ENCODE data around the gene PEDS1.
"Not testable (repeated sequence)": the region's sequence is repeated elsewhere in the genome, so short reads cannot be mapped to it uniquely, and the experiment has no call there.

PEDS1 gene

GRCh38 chr20:50153500-50154377 is at the start of gene PEDS1:
Gene PEDS1, minus strand, starts transcription at chr20:50153723. Its CDS starts 86 bp downstream, at chr20:50153637.
- no peak for FAIRE-seq
- DNase-seq (ENCODE audit: insufficient read length, low spot score), result peak; percentile 99

DNA sequence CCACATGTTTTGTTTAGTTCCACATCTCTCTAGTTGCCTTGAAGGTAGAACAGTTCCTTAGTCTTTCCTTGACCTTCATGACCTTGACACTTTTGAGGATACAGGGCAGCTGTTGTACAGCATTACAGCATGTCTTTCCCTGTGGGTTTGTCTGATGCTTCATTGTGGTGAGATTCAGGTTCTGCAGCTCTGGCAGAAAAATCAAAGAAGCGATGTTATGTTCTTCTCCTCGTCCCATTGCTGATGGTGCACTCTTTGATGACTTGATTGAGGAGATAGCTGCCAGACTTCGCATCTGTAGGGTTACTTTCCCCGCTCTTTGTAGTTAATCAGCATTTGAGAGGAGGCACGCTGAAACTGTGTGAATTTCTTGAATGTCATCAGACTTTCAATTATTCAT is 49.2 kb upstream of the PEDS1 start:
- DNase-seq (ENCODE audit: insufficient read length, low spot score) (no peak), FAIRE-seq (no peak)

GRCh38 chr20:50201710-50202109 is 48.2 kb upstream of the PEDS1 start:
- not testable (repeated sequence) for FAIRE-seq; DNase-seq (ENCODE audit: insufficient read length, low spot score)

DNA sequence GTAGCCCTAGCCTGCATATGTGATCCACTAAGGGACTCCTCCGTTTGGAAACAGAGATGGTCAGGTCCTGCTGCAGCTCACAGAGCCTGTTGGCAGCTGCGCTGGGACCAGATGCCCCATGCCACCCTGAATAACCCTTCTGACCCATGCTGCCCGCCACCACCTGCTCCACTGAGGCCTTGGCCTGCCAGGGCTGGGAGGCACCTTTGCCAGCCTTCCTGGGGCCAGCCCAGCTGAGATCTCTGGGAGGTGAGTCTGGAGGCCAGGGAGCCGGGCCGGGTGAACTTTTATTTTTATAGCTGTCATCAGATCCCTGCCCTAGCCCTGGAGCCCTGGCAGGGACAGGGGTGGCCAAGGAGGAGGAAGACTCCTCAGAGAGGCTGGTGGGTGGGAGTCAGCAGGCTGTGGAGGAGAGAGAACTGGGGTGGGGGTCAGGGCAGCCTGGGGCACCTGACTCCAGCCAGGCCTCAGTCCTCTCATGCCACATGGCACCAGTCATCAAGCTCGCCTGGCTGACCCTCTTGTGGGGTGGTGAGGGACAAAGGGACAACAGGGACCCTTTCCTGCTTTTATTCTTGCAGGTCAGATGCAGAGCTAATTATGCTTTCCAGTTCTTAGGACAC is 47.1 kb upstream of the PEDS1 start:
- DNase-seq (ENCODE audit: insufficient read length, low spot score), result no peak
- no peak for FAIRE-seq

GRCh38 chr20:50199703-50200102 is 46.2 kb upstream of the PEDS1 start:
- DNase-seq (ENCODE audit: insufficient read length, low spot score) (no peak), FAIRE-seq (no peak)

GRCh38 chr20:50198716-50199115 is 45.2 kb upstream of the PEDS1 start:
- no peak for DNase-seq (ENCODE audit: insufficient read length, low spot score)
- FAIRE-seq, result no peak

- FAIRE-seq (no peak), DNase-seq (ENCODE audit: insufficient read length, low spot score) (no peak)
Measured at GRCh38 chr20:50198180-50198666, 44.7 kb upstream of the PEDS1 start.

DNA sequence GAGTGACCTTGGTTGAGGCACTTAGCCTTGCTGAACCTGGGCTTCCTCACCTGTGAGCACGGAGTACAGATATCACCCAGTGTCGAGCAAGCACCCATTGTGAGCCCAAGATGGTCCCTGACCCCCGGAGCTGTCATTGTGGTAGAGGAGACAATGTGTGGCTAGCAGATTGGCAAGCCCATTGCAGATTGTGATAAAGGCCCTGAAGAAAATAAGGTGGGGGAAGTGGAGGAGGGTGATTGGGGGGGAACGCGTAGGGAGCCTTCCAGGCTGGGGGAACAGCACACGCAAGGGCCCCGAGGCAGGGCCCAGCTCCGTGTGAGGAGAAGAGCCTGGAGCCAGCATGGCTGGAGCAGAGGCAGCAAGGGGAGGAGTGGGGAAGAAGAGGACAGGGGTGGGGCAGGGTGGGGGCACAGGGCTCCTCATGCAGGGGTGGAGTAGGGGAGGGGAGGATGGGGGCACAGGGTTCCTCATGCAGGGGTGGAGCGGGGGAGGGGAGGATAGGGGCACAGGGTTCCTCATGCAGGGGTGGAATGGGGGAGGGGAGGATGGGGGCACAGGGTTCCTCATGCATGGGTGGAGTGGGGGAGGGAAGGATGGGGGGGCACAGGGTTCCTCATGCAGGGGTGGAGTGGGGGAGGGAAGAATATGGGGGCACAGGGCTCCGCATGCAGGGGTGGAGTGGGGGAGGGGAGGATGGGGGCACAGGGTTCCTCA is 44.1 kb upstream of the PEDS1 start:
- FAIRE-seq (no peak), DNase-seq (ENCODE audit: insufficient read length, low spot score) (no peak)

GRCh38 chr20:50196896-50197295 is 43.4 kb upstream of the PEDS1 start:
- FAIRE-seq, result no peak

GRCh38 chr20:50196248-50196647 is 42.7 kb upstream of the PEDS1 start:
- DNase-seq (ENCODE audit: insufficient read length, low spot score) (no peak), FAIRE-seq (no peak)

More at GRCh38 chr20:50196896-50197295, 43.4 kb upstream of the PEDS1 start:
- DNase-seq (ENCODE audit: insufficient read length, low spot score), result no peak

DNA sequence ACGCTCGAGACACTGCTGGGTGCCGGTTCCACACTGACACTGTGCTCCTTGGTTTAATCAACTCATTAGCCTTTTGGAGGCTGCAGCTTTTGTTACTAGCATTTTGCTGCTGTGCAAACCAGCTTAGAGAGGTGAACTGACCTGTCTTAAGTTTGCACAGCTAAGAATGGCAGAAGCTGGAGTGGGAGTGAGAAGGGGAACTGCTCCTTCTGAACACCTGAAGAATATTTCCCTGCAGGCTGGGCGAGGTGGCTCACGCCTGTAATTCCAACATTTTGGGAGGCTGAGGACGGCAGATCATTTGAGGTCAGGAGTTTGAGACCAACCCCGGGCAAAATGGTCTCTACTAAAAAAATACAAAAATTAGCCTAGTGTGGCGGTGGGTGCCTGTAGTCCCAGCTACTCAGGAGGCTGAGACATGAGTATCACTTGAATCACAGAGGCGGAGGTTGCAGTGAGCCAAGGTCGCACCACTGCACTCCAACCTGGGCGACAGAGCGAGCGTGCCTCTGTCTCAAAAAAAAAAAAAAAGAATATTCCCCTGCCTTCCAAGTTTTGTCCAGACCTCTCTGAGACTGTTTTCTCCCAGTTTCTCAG is 42.1 kb upstream of the PEDS1 start:
- FAIRE-seq (no peak), DNase-seq (ENCODE audit: insufficient read length, low spot score) (no peak)

DNA sequence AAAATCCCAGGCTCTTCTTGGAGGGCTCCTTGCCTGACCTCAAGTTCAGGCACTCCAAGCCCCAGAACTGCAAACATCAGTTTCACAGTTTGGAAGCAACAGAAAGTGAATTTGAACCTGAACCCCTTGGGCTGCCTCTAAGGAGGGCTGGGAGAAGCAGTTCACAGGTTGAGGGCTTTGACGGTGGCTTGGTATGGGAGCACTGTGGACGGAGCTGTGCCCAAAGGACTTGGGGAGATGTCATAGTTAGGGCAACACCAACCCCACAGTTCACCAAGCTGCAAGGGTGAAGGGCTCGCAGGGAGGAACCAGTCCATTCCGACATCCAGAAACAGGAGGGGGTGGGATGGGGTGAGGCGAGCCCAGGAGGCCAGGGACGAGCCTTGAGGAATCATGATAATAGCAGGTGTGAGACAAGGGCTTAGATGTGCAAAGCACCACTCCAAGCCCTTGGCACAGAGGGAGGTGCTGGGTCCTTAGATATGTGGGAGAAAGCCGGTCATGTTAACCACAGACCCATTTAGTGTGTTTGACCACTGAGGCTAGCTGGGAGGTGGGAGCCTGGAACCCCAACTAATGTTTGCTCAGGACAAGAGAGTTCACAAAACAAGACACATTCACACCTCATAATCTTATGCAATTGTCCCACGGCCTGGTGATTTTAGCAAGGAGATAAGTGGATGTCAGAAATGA is 41.5 kb upstream of the PEDS1 start:
- FAIRE-seq, result no peak
- no peak for DNase-seq (ENCODE audit: insufficient read length, low spot score)

DNA sequence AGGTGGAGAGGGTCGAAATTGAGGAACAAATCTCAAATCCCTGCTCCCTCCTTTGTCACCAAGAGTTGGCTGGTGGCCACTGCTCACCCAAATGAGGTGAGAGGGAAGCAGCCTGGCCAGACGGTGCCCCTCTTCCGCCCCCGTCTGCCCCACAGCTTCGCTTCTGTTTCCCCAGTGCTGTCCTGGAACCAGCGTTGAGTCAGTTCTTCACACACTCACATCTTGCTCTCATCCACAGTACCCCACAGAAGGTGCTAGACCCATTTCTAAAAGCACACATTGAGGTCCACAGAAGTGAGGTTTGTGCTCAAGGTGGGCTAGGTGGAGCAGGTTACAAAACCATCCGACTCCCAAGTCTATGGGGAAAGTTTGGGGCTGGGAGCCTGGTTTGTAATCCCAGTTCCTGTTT is 40.9 kb upstream of the PEDS1 start:
- DNase-seq (ENCODE audit: insufficient read length, low spot score) (no peak), FAIRE-seq (no peak)

GRCh38 chr20:50193836-50194421 is 40.4 kb upstream of the PEDS1 start:
- DNase-seq (ENCODE audit: insufficient read length, low spot score), result no peak
- FAIRE-seq, result no peak

GRCh38 chr20:50193199-50193835 is 39.8 kb upstream of the PEDS1 start:
- FAIRE-seq (no peak), DNase-seq (ENCODE audit: insufficient read length, low spot score) (no peak)

- FAIRE-seq, result no peak
- DNase-seq (ENCODE audit: insufficient read length, low spot score), result peak; percentile 80
Measured at GRCh38 chr20:50192364-50193198, 39.1 kb upstream of the PEDS1 start.

DNA sequence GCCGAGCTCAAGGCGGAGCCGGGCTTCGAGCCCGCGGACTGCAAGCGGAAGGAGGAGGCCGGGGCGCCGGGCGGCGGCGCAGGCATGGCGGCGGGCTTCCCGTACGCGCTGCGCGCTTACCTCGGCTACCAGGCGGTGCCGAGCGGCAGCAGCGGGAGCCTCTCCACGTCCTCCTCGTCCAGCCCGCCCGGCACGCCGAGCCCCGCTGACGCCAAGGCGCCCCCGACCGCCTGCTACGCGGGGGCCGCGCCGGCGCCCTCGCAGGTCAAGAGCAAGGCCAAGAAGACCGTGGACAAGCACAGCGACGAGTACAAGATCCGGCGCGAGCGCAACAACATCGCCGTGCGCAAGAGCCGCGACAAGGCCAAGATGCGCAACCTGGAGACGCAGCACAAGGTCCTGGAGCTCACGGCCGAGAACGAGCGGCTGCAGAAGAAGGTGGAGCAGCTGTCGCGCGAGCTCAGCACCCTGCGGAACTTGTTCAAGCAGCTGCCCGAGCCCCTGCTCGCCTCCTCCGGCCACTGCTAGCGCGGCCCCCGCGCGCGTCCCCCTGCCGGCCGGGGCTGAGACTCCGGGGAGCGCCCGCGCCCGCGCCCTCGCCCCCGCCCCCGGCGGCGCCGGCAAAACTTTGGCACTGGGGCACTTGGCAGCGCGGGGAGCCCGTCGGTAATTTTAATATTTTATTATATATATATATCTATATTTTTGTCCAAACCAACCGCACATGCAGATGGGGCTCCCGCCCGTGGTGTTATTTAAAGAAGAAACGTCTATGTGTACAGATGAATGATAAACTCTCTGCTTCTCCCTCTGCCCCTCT is 38.2 kb upstream of the PEDS1 start:
- peak; percentile 72 for DNase-seq (ENCODE audit: insufficient read length, low spot score)
- FAIRE-seq, result peak; percentile 14

- peak; percentile 46 for DNase-seq (ENCODE audit: insufficient read length, low spot score)
- FAIRE-seq, result no peak
Measured at GRCh38 chr20:50191065-50191543, 37.6 kb upstream of the PEDS1 start.
